ENCODE results near the gene CLMP.

Gene CLMP

GRCh38 chr11:123218451-123218850 is 23.4 kb upstream of the CLMP start:
- 0 out of 2 replicates have a peak, but pooled peaks have one; percentile 62 for TF ChIP-seq CSDC2 (CRISPR knock-in tag; IDR thresholded peaks at IDR 0.05)
- TF ChIP-seq RARB (CRISPR knock-in tag; IDR thresholded peaks at IDR 0.05): no peak
- no peak for TF ChIP-seq OSR1 (CRISPR knock-in tag; IDR thresholded peaks at IDR 0.05)
- no peak for TF ChIP-seq TSHZ2 (CRISPR knock-in tag; IDR thresholded peaks at IDR 0.05)
- TF ChIP-seq PPARA (CRISPR knock-in tag; IDR thresholded peaks at IDR 0.05; ENCODE audit: borderline replicate concordance): no peak
- peak; percentile 59; the same call in 1 of the 2 replicates for TF ChIP-seq ZFP3 (CRISPR knock-in tag; IDR thresholded peaks at IDR 0.05)
- no peak for TF ChIP-seq ZNF8 (CRISPR knock-in tag; IDR thresholded peaks at IDR 0.05)
- no peak for TF ChIP-seq TCF4 (CRISPR knock-in tag; IDR thresholded peaks at IDR 0.05; ENCODE audit: borderline replicate concordance)
- peak; percentile 68; the same call in 1 of the 2 replicates for TF ChIP-seq SNAI2 (CRISPR knock-in tag; IDR thresholded peaks at IDR 0.05)
- no peak for TF ChIP-seq ZNF70 (CRISPR knock-in tag; IDR thresholded peaks at IDR 0.05)
- TF ChIP-seq ISL1 (CRISPR knock-in tag; IDR thresholded peaks at IDR 0.05): peak; percentile 58
- TF ChIP-seq ZFP30 (CRISPR knock-in tag; IDR thresholded peaks at IDR 0.05): no peak
- 0 out of 2 replicates have a peak, but pooled peaks have one; percentile 37 for TF ChIP-seq CREB5 (CRISPR knock-in tag; IDR thresholded peaks at IDR 0.05; ENCODE audit: low read depth)
- peak; percentile 47 for ATAC-seq

- ATAC-seq: no peak
- TF ChIP-seq ZFP3 (CRISPR knock-in tag; IDR thresholded peaks at IDR 0.05) (no peak), ZNF70 (CRISPR knock-in tag; IDR thresholded peaks at IDR 0.05) (no peak), ZNF8 (CRISPR knock-in tag; IDR thresholded peaks at IDR 0.05) (no peak), OSR1 (CRISPR knock-in tag; IDR thresholded peaks at IDR 0.05) (no peak), BACH2 (CRISPR knock-in tag; IDR thresholded peaks at IDR 0.05; ENCODE audit: borderline replicate concordance) (no peak)
Measured at GRCh38 chr11:123217897-123218296, 22.8 kb upstream of the CLMP start.

GRCh38 chr11:123216249-123216648 is 21.2 kb upstream of the CLMP start:
- ATAC-seq: no peak

More at GRCh38 chr11:123216249-123216648, 21.2 kb upstream of the CLMP start:
- TF ChIP-seq ARNTL (CRISPR knock-in tag; IDR thresholded peaks at IDR 0.05; ENCODE audit: borderline replicate concordance, low read depth) (no peak), BACH2 (CRISPR knock-in tag; IDR thresholded peaks at IDR 0.05; ENCODE audit: borderline replicate concordance) (no peak), RARB (CRISPR knock-in tag; IDR thresholded peaks at IDR 0.05) (no peak), POU6F1 (CRISPR knock-in tag; IDR thresholded peaks at IDR 0.05; ENCODE audit: borderline replicate concordance, low read depth) (no peak), ESRRG (CRISPR knock-in tag; IDR thresholded peaks at IDR 0.05) (no peak), ZNF70 (CRISPR knock-in tag; IDR thresholded peaks at IDR 0.05) (no peak), CSDC2 (CRISPR knock-in tag; IDR thresholded peaks at IDR 0.05) (no peak), ZNF8 (CRISPR knock-in tag; IDR thresholded peaks at IDR 0.05) (no peak), TSHZ2 (CRISPR knock-in tag; IDR thresholded peaks at IDR 0.05) (no peak), PPARA (CRISPR knock-in tag; IDR thresholded peaks at IDR 0.05; ENCODE audit: borderline replicate concordance) (no peak), SNAI2 (CRISPR knock-in tag; IDR thresholded peaks at IDR 0.05) (no peak), OSR1 (CRISPR knock-in tag; IDR thresholded peaks at IDR 0.05) (no peak), ZFP30 (CRISPR knock-in tag; IDR thresholded peaks at IDR 0.05) (no peak), ZNF565 (CRISPR knock-in tag; conservative IDR thresholded peaks at IDR 0.05; ENCODE audit: low read depth) (no peak), ISL1 (CRISPR knock-in tag; IDR thresholded peaks at IDR 0.05) (no peak), ZFP3 (CRISPR knock-in tag; IDR thresholded peaks at IDR 0.05) (no peak)

Data from SK-N-SH treated with all-trans-retinoic acid at 6 μM for 48 hours (cell line).